ENCODE measurements around the gene ITFG1.
A peak's percentile ranks its signal among the peaks of the same experiment; 100 is the strongest.

ITFG1 gene

DNA sequence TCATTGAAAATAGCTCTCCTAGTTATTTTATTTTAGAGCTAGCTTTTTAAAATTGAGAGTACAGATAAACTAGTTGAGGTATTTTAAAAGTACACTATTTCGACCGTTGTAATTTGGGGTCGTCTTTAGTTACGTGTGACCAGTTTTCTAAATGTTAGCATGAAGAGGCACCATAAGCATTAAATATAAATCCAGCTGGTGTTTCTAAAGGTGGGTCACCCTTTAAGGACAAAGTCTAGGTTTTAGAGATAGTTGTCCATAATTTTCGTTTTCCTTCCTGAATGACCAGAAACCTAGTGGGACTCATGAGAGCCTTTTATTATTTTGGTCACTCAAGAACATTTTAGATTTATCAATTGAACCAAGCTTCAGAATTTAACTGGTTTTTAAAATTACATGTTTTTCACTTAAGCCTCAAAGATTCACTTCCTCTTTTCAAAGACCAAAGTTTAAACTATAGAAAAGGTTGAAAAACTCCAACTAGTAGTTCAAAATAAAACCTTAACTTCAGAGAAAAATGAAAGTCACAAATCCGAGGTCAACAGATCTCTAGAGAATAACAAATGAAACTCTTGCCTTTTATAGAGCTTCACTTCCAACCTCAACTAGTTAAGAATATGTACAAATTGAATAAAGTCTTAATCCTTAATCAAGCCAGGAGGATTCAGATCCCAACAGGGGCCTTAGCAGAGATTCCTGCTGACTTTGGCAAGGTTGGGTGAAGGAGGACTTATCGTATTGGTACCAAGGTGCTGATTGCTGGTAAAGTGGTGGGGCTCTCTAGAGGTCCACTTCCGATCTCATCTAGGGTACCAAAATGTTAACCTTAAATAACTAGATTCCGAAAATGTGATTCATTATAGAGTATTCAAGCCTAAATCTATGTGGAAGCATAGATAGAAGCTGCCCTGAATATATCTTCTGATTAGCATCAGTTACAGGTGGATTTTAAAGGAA, 32.8 kb upstream of the ITFG1 start:
- TF ChIP-seq, protein P1, sequence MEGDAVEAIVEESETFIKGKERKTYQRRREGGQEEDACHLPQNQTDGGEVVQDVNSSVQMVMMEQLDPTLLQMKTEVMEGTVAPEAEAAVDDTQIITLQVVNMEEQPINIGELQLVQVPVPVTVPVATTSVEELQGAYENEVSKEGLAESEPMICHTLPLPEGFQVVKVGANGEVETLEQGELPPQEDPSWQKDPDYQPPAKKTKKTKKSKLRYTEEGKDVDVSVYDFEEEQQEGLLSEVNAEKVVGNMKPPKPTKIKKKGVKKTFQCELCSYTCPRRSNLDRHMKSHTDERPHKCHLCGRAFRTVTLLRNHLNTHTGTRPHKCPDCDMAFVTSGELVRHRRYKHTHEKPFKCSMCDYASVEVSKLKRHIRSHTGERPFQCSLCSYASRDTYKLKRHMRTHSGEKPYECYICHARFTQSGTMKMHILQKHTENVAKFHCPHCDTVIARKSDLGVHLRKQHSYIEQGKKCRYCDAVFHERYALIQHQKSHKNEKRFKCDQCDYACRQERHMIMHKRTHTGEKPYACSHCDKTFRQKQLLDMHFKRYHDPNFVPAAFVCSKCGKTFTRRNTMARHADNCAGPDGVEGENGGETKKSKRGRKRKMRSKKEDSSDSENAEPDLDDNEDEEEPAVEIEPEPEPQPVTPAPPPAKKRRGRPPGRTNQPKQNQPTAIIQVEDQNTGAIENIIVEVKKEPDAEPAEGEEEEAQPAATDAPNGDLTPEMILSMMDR (IDR thresholded peaks at IDR 0.05; ENCODE audit: extremely low read depth, missing control alignments): no peak
- DNase-seq (ENCODE audit: low spot score): peak; percentile 36

DNA sequence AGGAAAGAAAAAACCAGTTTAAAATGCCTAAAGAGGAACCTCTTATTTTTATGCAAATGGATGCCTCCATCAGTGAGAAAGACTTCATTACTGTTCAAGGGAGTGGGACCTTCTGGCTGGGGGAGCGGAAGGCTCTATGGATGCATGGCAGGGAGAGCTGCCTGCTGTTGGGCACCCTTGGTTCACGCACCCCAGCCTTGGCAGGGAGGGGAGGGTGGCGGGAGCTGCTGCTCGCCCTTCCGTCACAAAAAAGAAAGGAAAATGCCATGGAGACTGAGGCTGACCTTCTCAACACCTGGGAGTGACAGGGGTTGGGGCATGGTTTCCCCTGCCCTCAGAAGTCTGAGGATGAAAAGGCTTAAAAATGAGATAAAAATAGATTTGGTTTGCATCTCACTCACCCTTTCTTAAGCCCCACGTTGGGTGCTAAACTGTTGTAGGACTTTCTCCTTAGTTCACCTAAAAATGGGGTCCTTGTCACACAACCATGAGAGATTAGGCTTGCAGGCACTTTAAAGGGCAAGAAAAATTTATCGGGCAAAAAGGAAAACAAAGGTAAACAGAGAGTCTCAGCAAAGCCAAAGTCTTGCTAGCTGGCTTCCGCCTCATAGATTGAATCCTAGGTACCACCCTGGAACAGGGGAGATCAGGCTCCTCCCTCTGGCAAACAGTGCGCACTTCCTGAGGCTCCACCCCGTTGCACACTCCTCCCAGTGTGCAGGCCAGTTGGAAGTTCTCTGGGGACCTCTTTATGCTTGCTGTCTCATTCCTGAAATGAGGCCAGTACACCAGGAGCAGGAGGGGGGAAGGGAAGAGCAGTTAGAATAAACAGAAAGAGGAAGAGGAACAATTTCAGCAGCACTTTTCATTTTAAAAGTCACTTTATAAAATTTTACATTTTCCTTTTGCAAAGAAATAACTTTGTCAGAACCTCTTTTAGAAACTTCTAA, 31.8 kb upstream of the ITFG1 start:
- DNase-seq (ENCODE audit: low spot score): peak; percentile 52
- TF ChIP-seq, protein P1 (IDR thresholded peaks at IDR 0.05; ENCODE audit: extremely low read depth, missing control alignments): no peak

DNA sequence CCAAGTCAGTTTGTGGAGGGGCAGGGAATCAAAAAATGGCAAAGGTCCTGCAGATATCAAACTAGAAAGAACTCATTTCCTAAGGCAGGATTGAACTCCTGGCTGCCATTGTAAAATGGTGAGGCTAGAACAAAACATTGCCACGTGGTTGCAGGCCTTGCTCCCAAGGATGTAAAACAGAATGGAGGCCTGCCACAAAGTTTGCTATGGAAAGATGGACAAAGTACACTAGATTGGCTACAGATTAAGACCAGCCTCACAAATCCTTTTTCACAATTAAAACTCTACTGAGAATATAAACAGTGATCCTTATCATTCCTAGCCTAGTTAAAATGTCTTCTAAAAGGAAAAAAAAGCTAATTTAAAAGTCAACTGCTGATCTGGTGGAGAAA, 31.2 kb upstream of the ITFG1 start:
- DNase-seq (ENCODE audit: low spot score): no peak
- TF ChIP-seq, protein P1 (IDR thresholded peaks at IDR 0.05; ENCODE audit: extremely low read depth, missing control alignments): no peak

DNA sequence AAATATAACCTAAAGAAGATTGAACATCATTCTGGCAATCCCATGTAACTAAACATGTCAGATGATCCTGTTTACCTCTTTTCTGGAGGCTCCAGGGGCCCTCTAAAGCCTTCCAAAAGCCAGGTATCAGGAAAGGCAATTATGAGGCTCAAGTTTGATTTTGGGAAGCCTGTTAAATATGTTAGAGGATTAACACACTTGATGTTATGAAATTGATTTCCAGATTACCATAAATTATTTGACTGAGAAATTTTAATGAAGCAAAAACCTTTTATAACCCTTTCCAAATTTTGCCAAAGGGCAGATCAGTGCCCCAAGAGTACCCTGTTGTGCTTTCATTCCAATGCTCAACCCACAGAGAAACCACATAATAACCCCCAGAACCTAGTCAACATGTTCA, 29.6 kb upstream of the ITFG1 start:
- no peak for DNase-seq (ENCODE audit: low spot score)
- TF ChIP-seq, protein P1 (IDR thresholded peaks at IDR 0.05; ENCODE audit: extremely low read depth, missing control alignments): no peak

DNA sequence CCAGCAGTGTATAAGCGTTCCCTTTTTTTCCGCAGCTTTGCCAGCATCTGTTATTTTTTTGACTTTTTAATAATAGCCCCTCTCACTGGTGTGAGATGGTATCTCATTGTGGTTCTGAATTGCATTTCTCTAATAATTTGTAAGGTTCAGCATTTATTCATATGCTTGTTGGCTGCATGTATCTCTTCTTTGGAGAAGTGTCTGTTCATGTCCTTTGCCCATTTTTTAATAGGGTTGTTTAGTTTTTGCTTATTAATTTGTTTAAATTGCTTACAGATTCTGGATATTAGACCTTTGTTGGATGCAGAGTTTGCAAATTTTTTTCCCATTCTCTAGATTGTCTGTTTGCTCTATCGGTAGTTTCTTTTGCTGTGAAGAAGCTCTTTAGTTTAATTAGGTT, 27.2 kb upstream of the ITFG1 start:
- TF ChIP-seq, protein P1 (IDR thresholded peaks at IDR 0.05; ENCODE audit: extremely low read depth, missing control alignments): no peak
- DNase-seq (ENCODE audit: low spot score): no peak

DNA sequence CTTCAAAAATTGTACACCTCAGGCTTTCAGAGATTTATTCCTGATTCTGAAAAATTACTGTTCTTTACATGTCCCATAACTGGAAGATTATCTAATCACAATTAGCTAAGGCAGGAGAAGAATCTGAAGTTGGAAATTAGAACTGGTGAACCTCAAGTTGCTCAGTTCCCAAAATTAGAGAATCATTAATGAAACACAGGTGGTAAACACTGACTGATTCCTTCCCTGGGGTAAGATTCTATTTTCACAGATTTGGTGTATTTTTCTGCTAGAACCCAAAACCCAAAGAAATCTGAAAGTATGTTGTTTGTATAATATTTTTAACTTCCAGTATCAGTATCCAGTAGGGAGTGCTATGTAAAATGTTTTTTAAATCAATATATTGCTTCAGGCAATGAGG, 26.0 kb upstream of the ITFG1 start:
- TF ChIP-seq, protein P1 (IDR thresholded peaks at IDR 0.05; ENCODE audit: extremely low read depth, missing control alignments): no peak
- no peak for DNase-seq (ENCODE audit: low spot score)

DNA sequence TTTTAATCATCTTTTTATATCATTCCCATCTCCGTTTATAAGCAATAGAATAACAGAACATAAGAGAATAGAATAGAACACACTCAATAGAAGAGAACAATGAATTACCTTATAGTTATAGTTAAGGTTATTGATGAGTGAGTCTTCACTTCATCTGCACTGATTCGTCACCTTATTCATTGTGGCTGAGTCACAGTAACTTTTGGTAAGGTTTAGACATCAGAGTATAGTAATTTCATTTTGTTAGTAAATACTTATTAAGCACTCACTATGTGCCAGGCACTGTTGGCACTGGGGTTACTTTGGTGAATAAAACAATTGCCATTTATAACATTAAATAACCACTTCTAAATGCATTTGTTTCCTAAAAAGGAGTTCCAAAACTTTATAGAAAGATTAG, 22.8 kb upstream of the ITFG1 start:
- no peak for DNase-seq (ENCODE audit: low spot score)
- TF ChIP-seq, protein P1 (IDR thresholded peaks at IDR 0.05; ENCODE audit: extremely low read depth, missing control alignments): no peak

Measured in GM20000 (cell line).